Activated T-cell treated with anti-CD3 and anti-CD28 coated beads, Interleukin-2, amount 50 U/mL, for 4 hours (primary cell): ENCODE results near the gene RNF41. TPM values are rescaled to one million over a fixed set of nuclear protein-coding genes. Genes with fewer than 3 reads are reported as not detected.
"Not testable (repeated sequence)": the region's sequence is repeated elsewhere in the genome, so short reads cannot be mapped to it uniquely, and the experiment has no call there.

Experiments
- ATAC-seq, 2 donors: fragments of 200-7000 bp; cut with Tn5 transposase; one replicate each; pipeline ENCODE4 v1.10.0; 2021
- DNase-seq: peaks from one replicate; pipeline ENCODE4 v3.0.0-alpha.2; 2020
- H3K27me3 Mint-ChIP-seq: one replicate; pipeline ENCODE4 v1.8.0; 2021; ENCODE audit warnings: low read depth, mixed read lengths
- H3K36me3 Mint-ChIP-seq: one replicate; pipeline ENCODE4 v1.8.0; 2022; ENCODE audit warnings: mixed read lengths; ENCODE audit not compliant: insufficient read depth
- H3K4me1 Mint-ChIP-seq: one replicate; pipeline ENCODE4 v1.8.0; 2021; ENCODE audit warnings: low read depth, mixed read lengths
- H3K4me3 Mint-ChIP-seq: one replicate; pipeline ENCODE4 v1.8.0; 2021; ENCODE audit warnings: mild to moderate bottlenecking, moderate library complexity, mixed read lengths
- H3K9me3 Mint-ChIP-seq: one replicate; pipeline ENCODE4 v1.8.0; 2021; ENCODE audit warnings: mixed read lengths
- total RNA-seq, 3 donors: library from RNA; stranded (reverse); gene quantifications; one replicate each; pipeline ENCODE4 v1.2.1, GENCODE V29; 2021

RNF41 gene
- total RNA-seq, 3 donors from 2014 or later, result 39.3 to 45.6 (median 40.1) TPM

DNA sequence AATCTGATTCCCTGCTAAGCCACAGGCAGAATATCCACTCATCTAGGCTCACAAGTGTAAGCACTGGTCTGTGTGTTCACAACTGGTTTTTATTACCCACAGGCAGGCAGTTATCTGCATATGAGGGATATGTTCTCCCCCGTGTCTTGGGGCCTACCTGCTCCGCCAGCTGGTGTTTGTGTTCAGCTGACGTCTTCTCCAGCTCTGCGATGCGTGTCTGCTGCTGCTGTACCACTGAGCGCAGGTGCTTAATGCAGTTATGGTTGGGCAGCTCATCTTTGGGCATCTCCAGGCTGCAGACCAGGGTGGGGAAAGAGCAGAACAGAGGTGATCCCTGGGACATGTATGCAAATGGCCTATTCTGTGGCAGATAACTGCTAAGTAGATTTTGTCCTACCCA lies 13.7 kb downstream of the RNF41 start:
- Mint-ChIP-seq H3K4me1 (peaks cover 2% of the 10 kb centered on the region), H3K9me3 (no peaks in the 10 kb centered on the region), H3K36me3 (peaks cover 29% of the 10 kb centered on the region), H3K27me3 (no peaks in the 10 kb centered on the region), H3K4me3 (no peak overlapping the region)
- DNase-seq, result no peak
- no peak for ATAC-seq

DNA sequence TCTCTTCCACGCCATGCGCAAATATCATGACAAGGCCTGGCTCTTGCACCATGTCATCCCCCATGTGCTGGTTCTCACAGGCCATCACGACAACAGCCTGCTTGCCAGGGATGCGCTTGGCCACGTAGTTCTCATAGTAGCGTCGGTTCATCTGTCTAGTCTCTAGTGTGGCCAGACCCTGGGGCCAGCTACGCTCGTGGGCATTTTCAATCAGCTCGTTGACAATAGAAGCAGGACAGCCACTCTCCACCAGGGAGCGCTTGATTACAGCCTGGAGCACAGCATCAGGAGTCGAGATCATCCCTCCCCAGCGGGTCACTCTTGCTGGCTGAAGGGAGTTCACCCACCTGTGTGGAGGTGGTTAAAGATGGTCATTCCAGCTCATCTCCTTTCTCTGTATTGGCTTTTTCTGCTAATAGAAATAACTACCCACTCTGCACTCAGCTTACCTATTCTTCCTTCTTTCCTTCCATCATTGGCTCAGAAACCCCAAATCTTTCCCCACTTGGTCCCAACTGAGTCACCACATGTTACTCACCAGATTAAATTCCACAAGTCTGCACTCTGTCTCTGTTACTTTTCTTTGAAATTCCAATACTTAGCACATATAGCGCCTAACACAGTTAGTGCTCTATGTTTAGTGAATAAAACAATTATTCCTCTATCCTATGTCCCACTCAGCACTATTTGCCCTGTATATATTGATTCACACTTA lies 15.1 kb downstream of the RNF41 start:
- H3K9me3 Mint-ChIP-seq, result no peaks in the 10 kb centered on the region
- peak; percentile 18 for DNase-seq
- H3K4me3 Mint-ChIP-seq, result no peak overlapping the region
- H3K4me1 Mint-ChIP-seq, result peaks cover 3% of the 10 kb centered on the region
- ATAC-seq, result peak; percentile 55 to 62
- H3K27me3 Mint-ChIP-seq, result no peaks in the 10 kb centered on the region
- H3K36me3 Mint-ChIP-seq, result peaks cover 26% of the 10 kb centered on the region

DNA sequence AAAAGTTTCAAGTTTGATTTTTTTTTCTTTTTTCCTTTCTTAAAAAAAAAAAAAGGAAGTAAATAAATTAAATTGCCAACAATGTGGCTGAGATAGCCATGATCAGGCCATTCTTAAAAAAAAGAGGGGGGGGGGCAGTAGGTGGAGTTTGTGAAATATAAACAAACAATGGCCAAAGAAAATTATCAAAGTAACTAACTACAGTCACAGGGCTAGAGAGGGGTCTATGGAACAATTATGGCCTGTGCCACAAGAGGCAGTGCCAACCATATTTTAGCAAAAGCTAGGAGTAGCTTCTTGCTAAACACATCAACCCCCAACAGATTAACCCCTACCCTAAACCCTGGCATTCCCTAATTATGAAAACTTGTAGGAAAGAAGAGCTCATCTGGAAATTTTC lies 16.3 kb downstream of the RNF41 start:
- H3K4me1 Mint-ChIP-seq, result peaks cover 3% of the 10 kb centered on the region
- DNase-seq (no peak), ATAC-seq (no peak)
- H3K4me3 Mint-ChIP-seq, result no peak overlapping the region
- no peaks in the 10 kb centered on the region for H3K27me3 Mint-ChIP-seq
- no peaks in the 10 kb centered on the region for H3K9me3 Mint-ChIP-seq
- peaks cover 21% of the 10 kb centered on the region for H3K36me3 Mint-ChIP-seq

DNA sequence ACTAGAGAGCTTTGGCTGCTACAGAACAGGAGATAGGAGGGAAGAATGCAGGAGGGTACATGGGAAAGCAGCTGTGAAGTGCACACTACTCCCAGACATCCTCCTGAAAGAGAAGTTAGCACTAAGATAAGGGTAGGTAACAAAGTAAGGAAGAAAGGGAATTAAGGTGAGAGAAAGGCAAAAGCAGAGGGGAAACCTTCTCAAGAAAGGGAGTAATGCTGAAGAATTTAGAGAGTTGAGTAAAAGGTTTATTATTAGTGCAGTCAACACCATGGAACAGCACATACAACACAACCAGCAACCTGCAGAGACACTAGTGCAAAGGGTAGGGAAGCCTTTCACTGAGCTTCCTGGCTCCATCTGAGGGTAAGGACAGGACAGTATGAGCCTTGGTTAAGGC lies 17.4 kb downstream of the RNF41 start:
- H3K27me3 Mint-ChIP-seq, result no peaks in the 10 kb centered on the region
- peaks cover 3% of the 10 kb centered on the region for H3K4me1 Mint-ChIP-seq
- H3K36me3 Mint-ChIP-seq, result peaks cover 13% of the 10 kb centered on the region
- no peaks in the 10 kb centered on the region for H3K9me3 Mint-ChIP-seq
- no peak overlapping the region for H3K4me3 Mint-ChIP-seq
- DNase-seq, result no peak
- no peak for ATAC-seq

DNA sequence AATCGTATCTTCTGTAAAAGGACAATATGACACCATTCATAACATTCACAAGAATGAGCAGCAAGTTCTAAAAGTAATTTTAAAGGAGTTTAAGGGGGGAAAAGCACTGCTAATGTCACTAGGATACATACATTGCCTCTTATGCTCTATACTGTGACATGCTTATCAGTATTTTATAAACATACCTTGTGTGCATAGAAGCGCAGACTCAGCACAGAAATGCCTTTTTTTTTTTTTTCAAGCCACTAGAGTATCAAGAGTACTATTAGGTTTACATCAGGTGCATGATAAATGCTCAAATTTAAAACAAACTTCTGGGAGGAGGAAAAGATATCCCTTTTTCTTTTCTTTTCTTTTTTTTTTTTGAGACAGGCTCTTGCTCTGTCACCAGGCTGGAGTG lies 18.9 kb downstream of the RNF41 start:
- no peaks in the 10 kb centered on the region for H3K9me3 Mint-ChIP-seq
- H3K27me3 Mint-ChIP-seq, result no peaks in the 10 kb centered on the region
- H3K36me3 Mint-ChIP-seq, result peaks cover 13% of the 10 kb centered on the region
- no peak for ATAC-seq
- DNase-seq, result no peak
- peaks cover 3% of the 10 kb centered on the region for H3K4me1 Mint-ChIP-seq
- no peak overlapping the region for H3K4me3 Mint-ChIP-seq

DNA sequence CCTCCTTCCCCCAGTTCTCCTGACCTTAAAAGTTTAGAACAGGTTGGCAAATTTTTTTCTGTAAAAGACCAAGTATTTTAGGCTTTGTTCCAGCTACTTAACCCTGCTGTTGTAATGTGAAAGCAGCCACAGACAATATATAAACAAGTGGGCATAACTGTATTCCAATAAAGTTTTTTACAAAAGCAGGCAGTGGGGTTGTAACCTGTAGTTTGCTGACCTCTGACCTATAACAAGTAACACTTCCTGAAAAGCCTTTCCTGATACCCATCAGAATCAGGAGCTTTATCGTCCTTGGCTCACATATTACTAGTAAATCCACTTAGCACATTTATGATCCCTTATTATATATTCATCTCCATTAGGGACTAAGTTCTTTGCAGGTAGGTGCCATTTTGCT lies 19.4 kb downstream of the RNF41 start:
- peaks cover 3% of the 10 kb centered on the region for H3K4me1 Mint-ChIP-seq

DNA sequence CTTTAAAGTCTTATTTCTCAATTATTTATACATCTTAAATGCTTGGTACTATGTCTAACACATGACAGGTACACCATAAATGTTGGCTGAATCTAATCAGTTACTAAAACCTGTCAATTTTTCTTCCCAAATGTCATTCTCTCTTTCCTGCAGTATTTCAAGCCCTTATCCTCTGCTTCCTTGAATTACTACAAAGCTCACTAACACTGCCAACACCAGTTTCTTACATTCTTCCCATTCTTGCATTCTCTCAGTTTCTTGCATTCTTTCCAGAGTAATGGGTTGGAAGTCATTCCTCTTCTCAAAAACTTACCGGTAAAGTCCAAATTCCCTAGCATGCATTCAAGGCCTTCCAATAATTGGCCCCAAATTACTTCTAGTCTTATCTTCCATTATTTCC lies 22.9 kb downstream of the RNF41 start:
- H3K4me1 Mint-ChIP-seq, result peaks cover 1% of the 10 kb centered on the region

More for the DNA sequence above, 19.4 kb downstream of the RNF41 start:
- H3K27me3 Mint-ChIP-seq, result no peaks in the 10 kb centered on the region
- H3K9me3 Mint-ChIP-seq, result no peaks in the 10 kb centered on the region
- ATAC-seq, result no peak
- DNase-seq, result no peak
- no peak overlapping the region for H3K4me3 Mint-ChIP-seq
- H3K36me3 Mint-ChIP-seq, result peaks cover 9% of the 10 kb centered on the region

DNA sequence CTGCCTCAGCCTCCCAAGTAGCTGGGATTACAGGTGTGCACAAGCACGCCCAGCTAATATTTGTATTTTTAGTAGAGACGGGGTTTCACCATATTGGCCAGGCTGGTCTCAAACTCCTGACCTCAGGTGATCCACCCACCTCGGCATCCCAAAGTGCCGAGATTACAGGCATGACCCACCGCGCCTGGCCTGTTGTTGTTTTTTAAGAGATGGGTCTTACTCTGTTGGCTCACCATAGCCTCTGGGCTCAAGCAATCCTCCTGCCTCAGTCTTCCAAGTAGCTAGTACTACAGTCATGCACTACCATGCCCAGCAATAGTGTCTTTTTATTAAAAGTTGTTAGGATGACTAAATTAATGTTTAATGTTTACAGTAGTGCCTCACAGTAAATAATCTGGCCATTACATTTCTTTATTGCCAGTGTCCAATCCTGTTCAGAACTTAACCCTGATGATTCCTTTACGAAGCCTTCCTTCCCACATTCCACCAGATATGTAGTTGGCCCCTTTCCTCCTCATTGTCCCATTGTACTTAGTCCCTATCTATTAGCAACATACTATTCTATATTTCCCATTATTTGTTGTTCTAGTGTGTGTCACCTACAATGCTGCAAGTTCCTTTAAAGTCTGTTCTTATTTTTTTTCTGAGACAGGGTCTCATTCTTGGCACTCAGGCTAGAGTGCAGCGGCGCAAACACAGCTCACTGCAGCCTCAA lies 23.6 kb downstream of the RNF41 start:
- Mint-ChIP-seq H3K4me3 (no peak overlapping the region), H3K36me3 (no peaks in the 10 kb centered on the region), H3K4me1 (peaks cover 6% of the 10 kb centered on the region), H3K27me3 (no peaks in the 10 kb centered on the region), H3K9me3 (no peaks in the 10 kb centered on the region)
- ATAC-seq (no peak), DNase-seq (no peak)

More for the DNA sequence above, 22.9 kb downstream of the RNF41 start:
- Mint-ChIP-seq H3K27me3 (no peaks in the 10 kb centered on the region), H3K9me3 (no peaks in the 10 kb centered on the region), H3K4me3 (no peak overlapping the region), H3K36me3 (no peaks in the 10 kb centered on the region)
- ATAC-seq, result no peak
- no peak for DNase-seq

DNA sequence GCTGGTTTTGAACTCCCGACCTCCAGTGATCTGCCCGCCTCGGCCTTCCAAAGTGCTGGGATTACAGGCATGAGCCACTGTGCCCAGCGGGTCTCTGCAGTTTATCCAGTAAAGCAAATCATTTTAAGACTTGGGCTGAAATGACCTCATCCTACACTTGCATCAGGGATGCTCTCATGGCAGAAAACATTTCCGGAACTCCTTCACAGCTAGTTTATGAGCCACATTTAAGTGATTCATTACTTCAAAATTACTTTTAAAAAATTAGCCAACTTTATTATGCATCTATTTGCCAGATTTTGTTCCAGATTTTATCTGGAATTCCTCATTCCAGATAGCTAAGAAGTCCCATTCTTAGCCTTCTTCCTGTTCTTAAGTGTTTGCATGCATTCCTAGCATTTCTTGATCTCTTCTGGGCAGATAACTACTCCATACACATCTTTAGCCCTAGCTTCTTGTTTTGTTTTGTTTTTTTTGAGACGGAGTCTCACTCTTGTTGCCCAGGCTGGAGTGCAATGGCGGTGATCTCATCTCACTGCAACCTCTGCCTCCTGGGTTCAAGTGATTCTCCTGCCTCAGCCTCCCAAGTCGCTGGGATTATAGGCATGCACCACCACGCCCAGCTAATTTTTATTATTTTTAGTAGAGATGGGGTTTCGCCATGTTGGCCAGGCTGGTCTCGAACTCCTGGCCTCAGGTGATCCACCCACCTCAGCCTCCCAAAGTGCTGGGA lies 24.7 kb downstream of the RNF41 start:
- H3K36me3 Mint-ChIP-seq, ATAC-seq, H3K9me3 Mint-ChIP-seq, H3K4me1 Mint-ChIP-seq, DNase-seq, H3K27me3 Mint-ChIP-seq, H3K4me3 Mint-ChIP-seq: not testable (repeated sequence)

DNA sequence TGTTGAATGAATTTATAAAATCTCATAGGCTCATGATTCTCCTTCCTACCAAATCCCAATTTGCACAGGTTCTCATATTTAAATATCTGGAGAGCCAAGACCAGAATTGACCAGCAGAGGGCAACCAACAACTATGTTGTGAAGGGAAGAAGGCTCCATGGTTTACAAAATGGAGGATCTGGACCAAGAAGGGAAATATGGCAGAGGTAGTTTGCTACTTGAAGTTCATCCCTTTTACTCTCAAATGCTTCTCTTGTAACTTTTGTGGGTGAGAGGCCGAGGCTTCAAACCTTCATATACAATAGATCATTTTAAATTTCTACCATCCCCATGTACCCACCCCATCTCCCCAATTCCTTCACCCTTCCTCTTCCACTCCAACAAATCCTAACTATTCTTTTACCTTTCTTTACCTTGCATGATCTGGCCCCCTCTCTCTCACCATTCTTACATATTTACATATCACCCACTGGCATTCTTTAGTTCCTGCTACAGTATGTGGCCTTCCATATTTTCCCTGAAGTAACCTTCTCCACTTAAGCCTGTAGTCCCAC lies 28.6 kb downstream of the RNF41 start:
- DNase-seq, result peak; percentile 66
- no peak for ATAC-seq
- Mint-ChIP-seq H3K27me3 (peaks cover 2% of the 10 kb centered on the region), H3K4me1 (peaks cover 27% of the 10 kb centered on the region), H3K36me3 (no peaks in the 10 kb centered on the region), H3K4me3 (no peak overlapping the region), H3K9me3 (no peaks in the 10 kb centered on the region)

DNA sequence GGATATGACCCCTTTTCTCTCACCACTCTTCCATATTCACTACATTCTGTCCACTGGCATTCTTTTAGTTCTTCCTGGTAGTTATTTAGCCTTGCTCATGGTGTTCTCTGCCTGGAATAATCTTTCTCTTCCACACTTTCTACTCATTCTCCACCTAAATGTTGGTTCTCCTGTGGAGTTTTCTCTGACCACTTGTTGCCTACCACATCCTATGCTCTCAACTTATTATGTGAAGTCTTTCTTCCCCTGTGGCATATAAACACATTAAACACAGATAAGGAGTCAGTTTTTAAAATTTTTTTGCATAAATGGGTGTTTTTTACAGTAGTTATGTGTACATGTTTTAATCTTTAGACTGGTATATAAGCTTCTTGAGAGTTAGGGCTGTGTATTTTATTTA lies 29.1 kb downstream of the RNF41 start:
- DNase-seq (no peak), ATAC-seq (no peak)
- Mint-ChIP-seq H3K27me3 (peaks cover 2% of the 10 kb centered on the region), H3K36me3 (no peaks in the 10 kb centered on the region), H3K4me1 (peaks cover 32% of the 10 kb centered on the region), H3K4me3 (no peak overlapping the region), H3K9me3 (no peaks in the 10 kb centered on the region)

DNA sequence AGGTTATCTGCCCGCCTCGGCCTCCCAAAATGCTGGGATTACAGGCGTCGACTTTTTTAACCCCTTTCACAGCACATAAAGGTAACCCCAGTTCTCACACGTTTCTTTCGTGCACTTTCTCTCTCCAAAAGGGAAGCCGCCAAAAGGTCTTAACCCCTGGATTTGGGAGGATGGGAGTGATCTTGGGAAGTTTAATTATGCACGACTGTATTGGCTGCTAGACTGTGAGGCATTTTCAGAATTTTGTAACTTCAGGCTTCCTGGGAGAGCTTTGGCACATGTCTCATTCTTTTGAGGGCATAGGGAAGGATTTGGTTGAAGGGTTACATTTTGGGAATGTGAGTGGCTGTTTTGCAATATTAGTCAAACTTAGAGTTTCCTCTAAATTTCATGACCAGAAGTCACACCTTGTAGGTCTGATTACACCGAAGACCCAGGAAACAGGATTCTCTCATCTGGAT lies 31.0 kb downstream of the RNF41 start:
- Mint-ChIP-seq H3K4me3 (peak overlapping the region; percentile 97), H3K27me3 (peaks cover 2% of the 10 kb centered on the region), H3K9me3 (no peaks in the 10 kb centered on the region), H3K36me3 (peaks cover 7% of the 10 kb centered on the region), H3K4me1 (peaks cover 41% of the 10 kb centered on the region)
- DNase-seq (no peak), ATAC-seq (no peak)

DNA sequence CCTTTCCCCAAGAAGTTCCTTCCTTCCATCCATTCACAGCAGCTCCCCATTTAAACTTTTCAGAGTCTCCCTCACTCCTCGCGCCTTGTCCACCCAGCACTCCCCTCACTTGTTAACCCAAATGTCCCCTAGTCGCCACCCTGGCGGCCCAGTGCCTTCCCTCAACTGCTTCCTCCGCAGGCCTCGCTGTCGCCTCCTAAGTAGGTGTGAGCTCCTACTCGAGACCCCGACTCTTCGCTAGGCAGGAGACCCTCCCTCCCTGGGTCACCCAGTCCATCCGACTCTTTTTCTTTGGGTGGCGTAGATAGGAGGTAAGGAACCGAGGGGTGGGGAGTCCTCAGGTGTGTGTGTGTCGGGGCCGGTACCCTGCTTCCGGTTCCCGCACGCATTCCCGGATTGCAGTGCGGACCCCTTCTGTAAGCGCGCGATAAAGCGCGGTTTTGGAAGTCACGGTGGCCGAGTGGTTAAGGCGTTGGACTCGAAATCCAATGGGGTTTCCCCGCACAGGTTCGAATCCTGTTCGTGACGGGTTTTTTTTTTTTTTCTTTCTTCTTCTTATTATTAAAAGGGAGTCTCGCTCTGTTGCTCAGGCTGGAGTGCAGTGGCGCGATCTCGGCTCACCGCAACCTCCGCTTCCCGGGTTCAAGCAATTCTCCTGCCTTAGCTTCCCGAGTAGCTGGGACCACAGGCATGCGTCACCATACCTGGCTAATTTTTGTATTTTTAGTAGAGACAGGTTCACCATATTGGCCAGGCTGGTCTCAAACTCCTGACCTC lies 31.6 kb downstream of the RNF41 start:
- H3K36me3 Mint-ChIP-seq, result peaks cover 8% of the 10 kb centered on the region
- no peaks in the 10 kb centered on the region for H3K9me3 Mint-ChIP-seq
- H3K4me1 Mint-ChIP-seq, result peaks cover 41% of the 10 kb centered on the region
- H3K27me3 Mint-ChIP-seq, result peaks cover 2% of the 10 kb centered on the region
- peak; percentile 77 for DNase-seq
- H3K4me3 Mint-ChIP-seq, result peak overlapping the region; percentile 97
- peak; percentile 31 to 54 for ATAC-seq
